Lung (tissue), 12 donors: ENCODE data around the gene NAPSA. TPM values are rescaled to one million over a fixed set of nuclear protein-coding genes. Genes with fewer than 3 reads are reported as not detected.

Experiments
- ATAC-seq: fragments of 200-7000 bp; cut with Tn5 transposase; one replicate; pipeline ENCODE4 v1.9.1; 2020; ENCODE audit warnings: moderate number of reproducible peaks; ENCODE audit not compliant: insufficient read depth, low FRiP score
- DNase-seq, 3 donors: peaks; one replicate each; pipeline ENCODE4 v3.0.0-alpha.2; 2013 to 2017
- H3K27ac ChIP-seq, 2 donors: one replicate each; pipeline ENCODE4 v1.5.1; 2013; ENCODE audit warnings: mild to moderate bottlenecking in 2 of 2, moderate library complexity in 2 of 2, control low read depth in 1 of 2, inconsistent platforms in 1 of 2, low read depth in 1 of 2, low read length in 1 of 2
- H3K27me3 ChIP-seq, 3 donors: one replicate each; pipeline ENCODE4 v1.5.1; 2013; ENCODE audit warnings: low read length in 2 of 3; ENCODE audit not compliant: control insufficient read depth in 3 of 3, insufficient read depth in 3 of 3
- H3K36me3 ChIP-seq, 4 donors: one replicate each; pipeline ENCODE4 v1.5.1; 2013; ENCODE audit warnings: low read length in 4 of 4, mild to moderate bottlenecking in 1 of 4, moderate library complexity in 1 of 4; ENCODE audit not compliant: control insufficient read depth in 4 of 4, insufficient read depth in 4 of 4
- H3K4me1 ChIP-seq, 5 donors: one replicate each; pipeline ENCODE4 v1.5.1; 2013; ENCODE audit warnings: low read length in 5 of 5, mild to moderate bottlenecking in 2 of 5, moderate library complexity in 1 of 5; ENCODE audit not compliant: control insufficient read depth in 5 of 5, insufficient read depth in 5 of 5
- H3K4me3 ChIP-seq: one replicate; pipeline ENCODE4 v1.5.1; 2013; ENCODE audit warnings: mild to moderate bottlenecking, control low read depth, moderate library complexity
- H3K9ac ChIP-seq, 2 donors: one replicate each; pipeline ENCODE4 v1.5.1; 2013; ENCODE audit warnings: low read length in 2 of 2, control low read depth in 1 of 2; ENCODE audit not compliant: insufficient read depth in 1 of 2
- H3K9me3 ChIP-seq, 4 donors: one replicate each; pipeline ENCODE4 v1.5.1; 2013; ENCODE audit warnings: low read length in 3 of 4, mild to moderate bottlenecking in 1 of 4, moderate library complexity in 1 of 4; ENCODE audit not compliant: control insufficient read depth in 4 of 4, insufficient read depth in 3 of 4
- CTCF ChIP-seq: IDR thresholded peaks from 2 replicates; pipeline ENCODE4 v1.5.1; 2012; ENCODE audit warnings: mild to moderate bottlenecking; ENCODE audit errors: control extremely low read depth, extremely low read depth
- WGBS, 2 donors: extraction: QIAGEN DNeasy Blood & Tissue Kit; methylation state at CpG; one replicate each; pipeline ENCODE4 v1.1.7; 2013; 5-methylcytosine and 5-hydroxymethylcytosine counted together
- polyA plus RNA-seq, 2 donors: library from polyadenylated mRNA; stranded (reverse); fragments of 200-250 nt; gene quantifications; one replicate each; pipeline ENCODE4 v1.2.1, GENCODE V29; 2013
- total RNA-seq, 2 donors: library from RNA; depleted of rRNA in 1 of 2; stranded (reverse); fragments of >200 nt in 1 of 2; gene quantifications; one replicate each; pipeline ENCODE4 v1.2.1, GENCODE V29; 2014 to 2021
- donor health status: control.
- donor health status: control.
- donor health status: Bipolar disorder and iron deficiency.
- donor health status: healthy.
- donor health status: DM: yes; HTN: yes; CAD: no.

NAPSA gene
- total and polyA plus RNA-seq, 4 donors = 655 to 2,584 (median 1,433) TPM

- 6 to 9% methylated on average over 20 of the region's 20 CpGs for WGBS, 2 donors
- peak overlapping the region; percentile 74 to 82 for H3K9ac ChIP-seq
- H3K4me3 ChIP-seq = no peak overlapping the region
- H3K9me3 ChIP-seq = peaks cover 0 to 2% (median 0%) of the 10 kb centered on the region in 4 donors
- ATAC-seq (no peak), DNase-seq (peak; percentile 72 to 84 (median 84))
- H3K4me1 ChIP-seq = peaks cover 0 to 38% (median 18%) of the 10 kb centered on the region in 5 donors
- H3K27me3 ChIP-seq = peaks cover 0 to 13% (median 5%) of the 10 kb centered on the region in 3 donors
- no peaks in the 10 kb centered on the region for H3K36me3 ChIP-seq
- peak overlapping the region in 1 of 2 donors; percentile 75 for H3K27ac ChIP-seq
- TF ChIP-seq CTCF = no peak
These were observed 33.0 kb downstream of the NAPSA start for GRCh38 chr19:50332244-50333038.

GRCh38 chr19:50331994-50332243 lies 33.5 kb downstream of the NAPSA start:
- H3K9ac ChIP-seq = peak overlapping the region in 1 of 2 donors; percentile 19
- H3K27me3 ChIP-seq = peaks cover 0 to 19% (median 10%) of the 10 kb centered on the region in 3 donors
- peaks cover 0 to 2% (median 0%) of the 10 kb centered on the region in 4 donors for H3K9me3 ChIP-seq
- peak overlapping the region in 1 of 2 donors; percentile 75 for H3K27ac ChIP-seq
- H3K36me3 ChIP-seq = no peaks in the 10 kb centered on the region
- TF ChIP-seq CTCF = no peak
- H3K4me1 ChIP-seq = peaks cover 2 to 42% (median 18%) of the 10 kb centered on the region in 5 donors
- DNase-seq (no peak), ATAC-seq (no peak)
- H3K4me3 ChIP-seq = no peak overlapping the region
- WGBS, 2 donors = 3 to 8% methylated on average over 2 of the region's 2 CpGs

- peak overlapping the region in 1 of 2 donors; percentile 75 for H3K27ac ChIP-seq
These were observed 34.0 kb downstream of the NAPSA start for GRCh38 chr19:50331221-50331993.

More at GRCh38 chr19:50331221-50331993, 34.0 kb downstream of the NAPSA start:
- DNase-seq (no peak), ATAC-seq (no peak)
- Histone ChIP-seq H3K9me3 (peaks cover 0 to 2% (median 0%) of the 10 kb centered on the region in 4 donors), H3K9ac (peak overlapping the region; percentile 19 to 23), H3K27me3 (peaks cover 0 to 24% (median 14%) of the 10 kb centered on the region in 3 donors), H3K36me3 (no peaks in the 10 kb centered on the region), H3K4me3 (no peak overlapping the region), H3K4me1 (peaks cover 3 to 42% (median 18%) of the 10 kb centered on the region in 5 donors)
- no peak for TF ChIP-seq CTCF
- 8 to 13% methylated on average over 10 of the region's 10 CpGs for WGBS, 2 donors
